Endothelial cell of umbilical vein (primary cell): ENCODE data around the gene RNLS.

Experiments
- CTCF ChIP-seq, 2 donors: IDR thresholded peaks; 1 replicate in 1 of 2; 2 replicates in 1 of 2; pipeline ENCODE4 v1.5.1; 2011; ENCODE audit warnings: low read length in 2 of 2, mild to moderate bottlenecking in 2 of 2, moderate library complexity in 2 of 2, control low read depth in 1 of 2, inconsistent platforms in 1 of 2, low read depth in 1 of 2; ENCODE audit not compliant: insufficient read depth in 1 of 2; ENCODE audit errors: extremely low read depth in 1 of 2
- EZH2 ChIP-seq: IDR thresholded peaks from 2 replicates; pipeline ENCODE4 v1.6.1; 2012; ENCODE audit warnings: borderline replicate concordance, low read depth, mild to moderate bottlenecking, moderate library complexity, low read length, inconsistent platforms; ENCODE audit not compliant: severe bottlenecking
- GATA2 ChIP-seq: IDR thresholded peaks from 2 replicates; pipeline ENCODE4 v1.7.0; 2011; ENCODE audit warnings: low read depth, mild to moderate bottlenecking, moderate library complexity, mixed read lengths, low read length; ENCODE audit not compliant: insufficient read length, insufficient read depth
- MAX ChIP-seq: IDR thresholded peaks from 2 replicates; pipeline ENCODE4 v1.6.1; 2011; ENCODE audit not compliant: insufficient read depth, insufficient read length
- POLR2A ChIP-seq: IDR thresholded peaks from 2 replicates; pipeline ENCODE4 v1.6.1; 2012; ENCODE audit warnings: low read depth, mild to moderate bottlenecking, control low read depth, low read length
- POLR2AphosphoS5 ChIP-seq: IDR thresholded peaks from 2 replicates; pipeline ENCODE4 v1.6.1; 2012; ENCODE audit warnings: low read depth, mild to moderate bottlenecking, control low read depth, low read length, moderate library complexity; ENCODE audit not compliant: insufficient read depth

- TF ChIP-seq CTCF (IDR thresholded peaks at IDR 0.05; ENCODE audit: extremely low read depth in 1 of 2, insufficient read depth in 1 of 2, low read depth in 1 of 2, low read length in 2 of 2) (no peak), POLR2A (no peak), EZH2 (no peak), POLR2AphosphoS5 (no peak), MAX (no peak), GATA2 (no peak)
Measured at GRCh38 chr10:88463811-88464210, 119.3 kb downstream of the RNLS start.
